DMS 273 (cell line): ENCODE data around the gene ERC1.
A peak's percentile ranks its signal among the peaks of the same experiment; 100 is the strongest.

Experiments used
- DNase-seq: peaks from one replicate; lab custom pipeline; 2025; ENCODE audit not compliant: unreplicated experiment; lab: John Stamatoyannopoulos, UW

The ERC1 gene

DNA sequence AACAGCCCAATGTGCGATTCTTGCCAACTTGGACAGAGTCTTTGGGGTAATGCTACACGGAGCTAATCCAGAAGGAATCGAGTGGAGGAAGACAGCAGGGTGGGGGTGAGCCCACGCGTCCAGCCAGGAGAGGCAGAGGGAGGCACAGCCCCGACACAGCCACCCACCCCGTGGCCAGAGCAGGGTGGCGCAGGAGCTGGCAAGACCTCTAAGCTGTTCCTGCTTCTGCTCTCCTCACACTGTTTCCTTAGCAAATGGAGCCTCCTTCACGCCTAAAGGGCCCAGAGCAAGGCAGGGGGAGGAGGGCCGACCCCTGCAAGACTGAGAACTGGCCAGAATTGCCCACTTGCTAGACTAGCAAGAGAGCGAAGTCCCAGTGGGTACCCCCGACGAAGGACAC lies 511.8 kb downstream of the ERC1 start:
- DNase-seq, result peak; percentile 20

DNA sequence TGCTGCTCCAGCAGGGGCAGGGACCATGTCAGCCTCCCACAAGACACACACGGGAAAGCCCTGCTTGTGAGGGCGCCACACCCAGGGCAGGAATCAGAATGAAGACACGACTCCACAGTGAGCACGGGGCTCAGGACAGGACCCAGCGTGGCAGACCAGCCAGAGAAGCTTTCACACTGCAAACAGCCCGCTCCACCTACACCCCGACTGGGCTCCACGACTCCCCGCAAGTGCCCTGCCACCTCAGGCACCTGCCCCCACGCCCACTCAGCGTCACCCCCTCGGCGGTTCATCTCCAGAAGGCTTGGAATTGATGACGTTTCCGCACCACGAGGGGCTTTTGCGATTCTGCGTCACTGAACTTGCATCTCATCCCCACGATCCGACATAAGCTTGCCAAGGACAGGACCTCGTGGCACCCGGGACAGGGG lies 512.3 kb downstream of the ERC1 start:
- DNase-seq, result no peak

DNA sequence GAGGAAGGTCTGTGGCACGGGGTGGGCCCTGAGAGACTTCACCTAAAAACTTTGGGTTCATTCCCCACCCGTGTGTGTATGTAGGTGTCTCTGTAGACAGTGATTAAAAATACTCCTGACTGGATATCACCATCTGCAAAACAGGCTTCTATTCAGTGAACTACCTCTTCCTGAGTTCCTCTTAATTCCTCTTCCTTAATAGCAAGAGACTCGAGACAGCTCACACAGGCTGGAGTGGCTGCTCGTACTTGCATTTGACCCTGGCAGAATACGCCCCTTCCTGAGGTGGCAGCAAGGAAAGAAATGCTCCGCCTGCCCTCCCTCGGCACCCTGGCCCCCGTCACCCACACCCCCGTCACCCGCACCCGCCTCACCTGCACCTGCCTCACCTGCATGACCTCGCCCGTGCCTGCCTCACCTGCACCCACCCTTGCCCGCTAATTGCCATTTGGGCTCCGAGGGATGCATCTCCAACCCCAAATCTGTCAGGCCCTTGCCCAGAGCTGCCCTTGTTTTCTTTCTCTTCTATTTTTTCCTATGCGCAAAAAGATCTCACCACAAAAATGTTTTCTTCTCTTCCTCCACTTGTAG lies 513.4 kb downstream of the ERC1 start:
- DNase-seq, result no peak

DNA sequence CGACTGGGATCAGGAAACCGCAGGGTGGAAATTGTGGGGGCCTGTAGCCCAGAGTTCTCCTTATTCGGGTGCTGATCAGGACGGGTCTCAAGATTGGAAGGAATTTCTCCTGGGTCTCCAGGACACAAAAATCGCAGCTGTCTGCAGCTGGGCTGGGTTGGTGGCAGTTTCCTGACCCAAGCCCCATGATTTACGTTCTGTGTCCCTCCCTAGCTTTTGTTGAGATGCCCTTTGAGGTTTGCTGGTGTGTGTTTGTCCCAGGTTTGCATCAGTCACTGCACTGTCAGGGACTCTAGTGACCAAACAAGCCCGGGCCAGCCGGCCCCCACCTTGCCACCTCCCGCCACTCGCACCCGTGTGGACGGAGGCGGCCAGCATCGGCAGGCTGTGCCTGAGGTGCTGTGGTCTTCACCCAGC lies 513.9 kb downstream of the ERC1 start:
- no peak for DNase-seq

DNA sequence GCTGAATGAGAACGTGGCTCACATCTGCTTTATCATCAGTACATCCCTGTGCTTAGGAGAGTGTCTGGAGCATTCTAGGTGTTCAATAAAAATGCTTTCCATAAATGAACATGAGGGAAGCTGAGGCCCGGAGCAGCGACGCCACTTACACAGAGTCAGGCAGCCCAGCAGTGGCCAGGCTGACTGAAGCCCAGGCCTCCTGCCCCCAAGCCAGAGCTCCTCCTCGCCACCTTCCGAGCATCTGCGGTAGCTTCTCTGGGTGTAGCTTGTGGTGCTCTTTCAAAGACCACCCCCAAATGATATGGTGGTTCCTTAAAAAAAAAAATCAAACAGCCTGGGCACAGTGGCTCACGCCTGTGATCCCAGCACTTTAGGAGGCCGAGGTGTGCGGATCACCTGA lies 514.6 kb downstream of the ERC1 start:
- DNase-seq, result no peak

DNA sequence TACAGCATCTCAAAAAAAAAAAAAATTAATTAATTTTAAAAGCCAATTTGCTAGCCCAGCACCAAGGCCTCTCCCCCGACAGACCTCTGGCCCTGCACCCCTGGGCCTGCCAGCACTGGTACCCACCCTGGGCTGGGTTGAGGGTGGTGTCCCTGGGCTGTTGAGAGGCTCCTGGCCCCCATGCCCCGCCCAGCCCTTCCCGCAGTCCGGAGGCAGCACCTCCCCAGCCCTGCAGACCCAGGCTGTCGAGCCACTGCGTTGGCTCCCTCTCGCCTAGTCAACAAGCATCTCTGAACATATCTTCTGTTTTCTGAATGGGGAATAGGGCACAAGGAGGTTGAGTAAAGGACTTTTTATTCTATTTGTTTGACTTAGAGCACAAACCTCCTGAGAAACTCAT lies 516.3 kb downstream of the ERC1 start:
- DNase-seq, result no peak

DNA sequence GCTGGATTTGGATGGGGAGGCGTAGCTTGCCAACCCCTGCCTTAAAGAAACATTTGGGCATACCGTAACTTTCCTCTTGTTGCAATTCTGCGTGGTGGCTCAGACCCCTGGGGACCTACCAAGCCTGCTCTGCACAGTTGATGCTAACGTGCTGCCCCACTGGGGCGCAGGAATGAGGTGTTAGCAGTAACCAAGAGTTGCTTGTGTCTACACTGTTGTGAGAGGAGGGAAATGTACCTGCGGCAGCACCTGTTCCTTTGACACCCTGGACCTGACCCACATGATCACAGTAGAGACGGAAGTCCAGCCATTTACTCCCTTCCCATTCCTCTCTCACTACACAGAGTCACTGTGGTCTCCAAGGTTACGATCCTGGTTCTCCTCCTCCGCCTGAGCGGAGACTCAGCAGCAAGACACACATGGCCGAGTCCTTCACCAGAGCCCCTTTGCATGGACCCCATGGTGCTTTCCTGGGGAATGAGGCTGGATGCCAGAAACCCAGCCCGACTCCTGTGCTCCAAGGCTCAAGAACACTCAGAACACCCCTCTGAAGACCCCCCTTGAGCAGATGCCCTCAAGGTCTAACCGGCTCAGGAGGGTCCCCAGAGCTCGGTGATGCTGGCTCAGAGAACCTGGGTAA lies 518.5 kb downstream of the ERC1 start:
- DNase-seq, result no peak

DNA sequence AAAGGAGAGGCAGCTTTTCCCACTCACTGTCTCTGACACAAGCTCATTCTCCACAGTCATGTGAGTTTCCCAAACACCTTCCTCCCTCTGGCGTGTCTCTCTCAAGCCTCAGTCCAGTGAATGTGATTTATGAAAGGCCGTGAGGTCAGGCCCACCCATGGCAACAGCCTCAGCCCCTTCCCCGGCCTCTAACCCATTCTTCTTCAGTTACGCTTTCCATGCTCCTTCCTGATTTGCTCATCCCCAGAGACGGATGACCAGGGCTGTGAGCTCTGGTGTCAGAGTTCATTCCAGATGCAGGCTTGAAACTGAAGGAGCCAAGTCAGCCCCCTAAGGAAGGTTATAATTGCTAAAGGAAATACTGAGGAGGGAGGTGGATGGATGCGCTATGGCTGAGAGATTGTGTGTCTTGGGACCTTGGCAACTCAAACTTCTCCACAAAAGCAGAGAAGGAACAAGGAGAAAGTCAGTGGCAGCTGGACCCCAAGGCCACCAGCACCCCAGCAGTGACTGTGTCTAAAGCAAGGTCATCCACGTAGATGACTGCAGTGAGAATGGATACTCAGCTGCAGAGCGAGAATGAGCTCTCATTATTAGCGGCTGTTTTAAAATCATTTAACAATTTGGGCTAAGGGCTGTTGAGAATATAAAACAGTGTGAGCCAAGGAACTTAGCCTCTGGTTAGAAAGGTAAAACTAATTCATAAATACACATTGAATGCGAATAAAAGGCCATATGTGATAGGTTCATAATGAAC lies 519.2 kb downstream of the ERC1 start:
- no peak for DNase-seq

DNA sequence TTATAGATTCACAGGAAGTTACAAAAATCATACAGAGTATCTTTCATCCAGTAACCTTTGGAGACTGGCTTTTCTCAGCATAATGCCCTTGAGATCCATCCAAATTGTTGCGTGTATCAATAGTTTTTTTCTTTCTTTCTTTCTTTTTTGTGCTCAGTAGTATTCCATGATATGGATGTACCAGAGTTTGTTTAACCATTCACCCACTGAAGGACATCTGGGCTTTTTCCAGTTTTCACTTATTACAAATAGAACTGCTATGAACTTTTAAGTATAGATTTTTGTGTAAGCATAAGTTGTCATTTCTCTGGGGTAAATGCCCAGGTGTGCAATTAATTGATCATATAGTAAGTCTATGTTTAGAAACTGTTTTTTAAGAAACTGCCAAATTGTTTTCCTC lies 524.0 kb downstream of the ERC1 start:
- DNase-seq, result no peak

DNA sequence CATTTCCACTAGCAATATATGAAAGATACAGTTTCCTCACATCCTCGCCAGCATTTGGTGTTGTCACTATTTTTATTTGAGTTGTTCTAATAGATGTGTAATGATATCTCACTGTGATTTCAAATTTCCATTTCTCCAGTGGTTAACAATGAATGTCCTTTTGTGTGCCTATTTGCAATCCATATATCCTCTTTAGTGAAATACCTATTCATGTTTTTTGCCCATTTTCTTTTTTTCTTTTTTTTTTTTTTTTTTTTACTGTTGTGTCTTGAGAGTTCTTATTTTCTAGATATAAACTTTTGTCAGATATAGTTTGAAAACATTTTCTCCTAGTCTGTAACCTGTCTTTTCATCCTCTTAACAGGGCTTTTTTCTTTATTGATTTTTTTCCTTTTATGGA lies 524.4 kb downstream of the ERC1 start:
- no peak for DNase-seq

DNA sequence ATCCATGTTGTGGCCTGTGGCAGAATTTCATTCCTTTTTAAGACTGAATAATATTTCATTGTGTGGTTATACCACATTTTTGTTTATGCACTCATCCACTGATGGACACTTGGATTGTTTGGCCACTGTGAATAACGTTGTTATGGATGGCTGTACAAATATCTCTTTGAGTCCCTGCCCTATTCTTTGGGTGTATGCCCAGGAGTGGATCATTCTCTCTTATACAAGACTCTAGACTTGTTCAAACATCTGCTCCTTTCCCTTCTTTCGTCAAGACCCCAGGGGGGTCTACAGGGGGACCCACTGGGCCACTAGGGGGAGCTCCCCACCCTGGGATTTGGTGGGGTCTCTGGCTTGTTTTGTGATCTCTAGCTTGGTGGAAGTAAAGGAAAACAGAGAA lies 526.0 kb downstream of the ERC1 start:
- DNase-seq, result peak; percentile 26

DNA sequence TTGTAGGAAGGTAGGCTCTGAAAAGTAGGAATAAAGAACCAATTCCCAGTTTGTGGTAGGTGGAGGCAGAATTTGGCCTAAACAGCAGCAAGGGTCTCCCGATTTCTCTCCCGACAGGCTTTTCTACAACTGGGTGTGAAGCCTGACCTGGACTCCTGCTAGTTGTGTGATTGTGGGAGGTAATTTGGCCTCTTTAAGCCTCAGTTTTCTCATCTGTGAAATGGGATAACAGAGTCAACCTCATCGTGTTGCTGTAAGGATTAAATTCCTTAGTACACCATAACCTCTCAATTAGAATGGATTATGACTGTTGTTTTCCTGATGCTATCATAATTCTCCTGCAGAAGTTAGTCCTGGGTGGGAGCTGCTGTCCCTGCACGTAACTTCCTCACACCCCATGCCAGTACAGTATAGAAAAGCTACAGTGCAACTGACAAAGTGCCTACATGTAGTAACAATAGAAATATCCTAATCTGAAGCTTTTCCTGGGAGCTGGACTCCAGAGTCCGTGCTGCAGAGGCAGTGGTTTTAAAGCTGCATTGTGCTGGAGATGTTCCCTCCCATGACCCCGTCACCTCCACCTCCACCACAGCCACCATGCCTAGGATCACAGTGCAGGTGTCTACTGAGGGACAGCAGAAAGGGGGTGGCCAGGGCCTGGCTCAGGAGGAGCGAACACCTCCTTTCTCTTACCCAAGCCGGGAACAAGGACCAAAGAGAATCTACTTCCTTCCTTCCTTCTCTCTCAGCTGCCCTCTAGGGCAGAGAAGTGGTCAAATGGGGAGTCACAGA lies 526.9 kb downstream of the ERC1 start:
- no peak for DNase-seq

DNA sequence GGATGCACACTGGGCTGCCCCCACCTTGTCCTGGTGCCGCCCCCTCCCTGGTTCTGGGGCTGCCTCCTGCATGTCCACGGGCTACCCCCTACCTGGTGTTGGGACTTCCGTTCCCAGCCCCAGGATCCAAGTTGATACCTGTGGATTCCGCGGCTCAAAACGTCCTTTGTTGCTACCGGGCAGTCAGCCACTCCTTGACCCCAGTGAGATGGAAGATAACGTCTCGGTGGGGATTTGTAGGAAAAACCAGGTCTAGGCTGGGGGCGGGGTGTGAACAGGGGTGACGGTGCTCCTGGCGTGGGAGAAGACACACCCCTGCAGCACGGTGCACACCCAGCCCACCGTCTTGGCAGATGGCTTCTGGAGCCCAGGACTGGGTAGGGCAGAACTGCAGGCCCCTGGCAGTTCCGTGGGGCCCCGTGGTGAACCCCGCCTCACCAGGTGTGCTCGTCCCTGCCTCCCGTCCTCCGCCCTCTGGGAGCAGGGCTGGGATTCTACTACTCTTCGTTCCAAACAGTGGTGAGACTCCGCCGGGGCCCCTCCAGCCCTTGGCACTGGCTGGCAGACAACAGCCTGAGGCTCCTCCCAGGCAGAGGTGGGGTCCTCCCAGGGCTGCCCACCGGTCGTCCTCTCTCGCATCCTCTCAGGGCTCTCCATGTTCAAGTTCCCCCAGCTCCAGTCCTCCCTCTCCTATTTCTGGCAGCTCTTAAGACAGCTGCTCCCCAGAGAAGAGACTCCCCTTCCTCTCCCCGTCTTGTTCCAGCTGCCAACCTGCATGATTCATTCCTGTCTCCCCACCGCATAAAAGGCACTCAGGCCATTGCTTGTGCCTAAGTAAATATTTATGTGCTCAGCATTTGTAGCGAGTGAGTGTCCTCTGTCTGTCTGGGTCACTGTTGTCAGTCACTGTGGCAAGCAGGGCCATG lies 527.8 kb downstream of the ERC1 start:
- DNase-seq, result peak; percentile 67

DNA sequence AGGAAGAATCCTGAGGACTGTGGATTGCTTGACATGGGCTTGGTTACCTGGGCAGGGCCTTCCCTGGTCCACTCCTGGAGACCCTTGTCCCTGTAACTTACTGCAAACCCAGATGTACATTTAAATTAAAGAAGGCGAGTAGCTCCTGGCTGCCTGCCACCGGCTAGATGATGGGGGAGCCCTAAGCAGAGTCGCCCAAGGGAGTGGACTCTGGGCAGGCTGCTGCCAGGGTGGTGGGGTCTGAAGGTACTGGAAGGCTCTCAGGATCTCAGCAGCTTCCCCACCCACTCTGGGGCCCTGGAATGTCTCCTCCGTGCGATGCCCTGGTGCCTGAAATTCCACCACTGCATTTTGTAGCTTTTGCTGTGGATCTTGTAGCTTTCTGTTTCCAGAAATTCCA lies 528.6 kb downstream of the ERC1 start:
- peak; percentile 37 for DNase-seq

DNA sequence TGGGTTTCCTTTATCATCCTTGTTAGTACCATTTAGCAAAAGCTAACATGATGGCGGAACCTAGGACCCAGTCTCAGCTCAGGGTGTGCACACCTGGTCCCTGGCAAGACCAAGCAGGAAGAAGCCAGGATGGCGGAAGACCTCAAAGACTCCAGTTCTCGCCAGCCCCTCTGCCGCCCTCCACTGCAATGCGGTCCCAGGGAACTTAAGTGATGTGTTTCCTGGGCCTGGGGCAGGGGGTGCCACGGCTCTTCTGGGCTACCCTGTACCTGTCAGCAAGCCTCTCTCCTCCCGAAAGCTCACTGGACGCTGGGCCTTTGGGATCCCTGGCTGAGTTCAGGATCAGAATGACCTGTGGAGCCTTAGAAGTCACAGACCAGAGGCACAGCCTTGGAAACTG lies 532.0 kb downstream of the ERC1 start:
- no peak for DNase-seq

DNA sequence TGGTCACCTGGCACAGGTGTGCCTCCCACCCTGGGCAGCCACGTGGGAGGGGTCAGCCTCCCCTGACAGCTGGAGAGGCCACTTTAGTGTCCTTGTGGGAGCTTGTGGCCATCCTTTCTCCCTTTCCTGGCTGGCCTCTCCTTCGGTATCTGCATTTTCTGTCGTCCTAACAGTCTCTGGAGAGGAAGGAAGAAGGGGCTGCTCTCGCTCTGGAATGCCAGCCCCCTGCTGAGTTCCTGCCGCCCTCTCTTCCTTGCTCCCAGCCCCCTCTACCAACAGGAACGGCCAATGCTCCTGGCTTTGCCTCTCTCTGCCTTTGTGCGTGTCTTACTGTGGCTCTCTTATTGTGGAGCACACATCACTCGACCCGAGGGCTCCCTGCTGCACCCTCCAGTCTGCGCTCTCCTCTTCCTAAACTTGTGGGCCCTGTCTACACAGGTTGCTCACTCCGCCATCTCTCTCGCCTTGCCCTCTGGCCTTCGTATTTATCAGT lies 532.6 kb downstream of the ERC1 start:
- no peak for DNase-seq

DNA sequence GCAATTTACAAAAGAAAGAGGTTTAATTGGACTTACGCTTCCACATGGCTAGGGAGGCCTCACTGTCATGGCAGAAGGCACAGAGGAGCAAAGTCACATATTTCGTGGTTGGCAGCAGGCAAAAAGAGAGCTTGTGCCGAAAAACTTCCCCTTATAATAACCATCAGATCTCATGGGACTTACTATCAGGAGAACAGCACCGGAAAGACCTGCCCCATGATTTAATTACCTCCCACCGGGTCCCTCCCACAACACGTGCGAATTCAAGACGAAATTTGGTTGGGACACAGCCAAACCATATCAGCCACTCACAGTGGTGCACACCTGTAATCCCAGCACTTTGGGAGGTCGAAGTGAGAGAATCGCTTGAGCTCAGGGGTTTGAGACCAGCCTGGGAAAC lies 534.8 kb downstream of the ERC1 start:
- DNase-seq, result no peak

DNA sequence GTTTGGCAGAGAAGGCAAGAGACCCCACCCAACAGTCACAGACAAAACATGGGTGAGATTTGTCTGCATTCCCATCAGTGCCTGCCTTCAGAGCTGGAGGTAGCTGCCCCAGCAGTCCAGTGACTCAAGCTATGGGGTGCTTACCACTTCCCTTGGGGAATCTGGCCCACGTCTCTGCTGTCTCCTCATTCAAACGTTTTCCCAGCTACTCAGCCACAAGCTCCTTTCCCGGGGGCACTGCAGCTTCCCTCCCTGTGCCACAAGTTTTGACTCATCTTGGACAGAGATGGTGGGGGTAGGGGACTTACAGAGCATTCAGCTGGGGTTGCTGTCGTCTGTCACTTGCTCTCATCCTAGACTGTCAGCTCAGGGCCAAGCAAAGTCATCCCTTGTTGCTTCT lies 536.8 kb downstream of the ERC1 start:
- no peak for DNase-seq

DNA sequence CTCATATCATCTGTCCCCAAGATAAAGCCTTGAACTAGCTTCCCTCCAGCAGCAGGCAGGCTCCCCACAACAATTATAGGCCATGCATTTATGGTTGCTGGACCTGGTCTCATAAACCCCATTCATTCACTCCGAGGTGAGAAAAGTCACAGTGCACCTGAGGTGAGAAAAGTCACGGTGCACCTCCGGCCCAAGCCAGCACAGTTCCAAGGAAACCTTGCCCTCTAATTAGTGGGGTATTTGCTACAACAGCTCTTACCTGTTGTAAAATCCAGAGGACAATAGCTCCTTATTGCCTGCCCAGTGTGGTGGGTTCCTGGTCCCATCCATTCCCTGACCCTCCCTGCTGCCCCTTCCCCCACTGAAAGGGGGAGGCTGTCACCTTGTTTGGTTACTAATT lies 537.8 kb downstream of the ERC1 start:
- DNase-seq, result peak; percentile 16

DNA sequence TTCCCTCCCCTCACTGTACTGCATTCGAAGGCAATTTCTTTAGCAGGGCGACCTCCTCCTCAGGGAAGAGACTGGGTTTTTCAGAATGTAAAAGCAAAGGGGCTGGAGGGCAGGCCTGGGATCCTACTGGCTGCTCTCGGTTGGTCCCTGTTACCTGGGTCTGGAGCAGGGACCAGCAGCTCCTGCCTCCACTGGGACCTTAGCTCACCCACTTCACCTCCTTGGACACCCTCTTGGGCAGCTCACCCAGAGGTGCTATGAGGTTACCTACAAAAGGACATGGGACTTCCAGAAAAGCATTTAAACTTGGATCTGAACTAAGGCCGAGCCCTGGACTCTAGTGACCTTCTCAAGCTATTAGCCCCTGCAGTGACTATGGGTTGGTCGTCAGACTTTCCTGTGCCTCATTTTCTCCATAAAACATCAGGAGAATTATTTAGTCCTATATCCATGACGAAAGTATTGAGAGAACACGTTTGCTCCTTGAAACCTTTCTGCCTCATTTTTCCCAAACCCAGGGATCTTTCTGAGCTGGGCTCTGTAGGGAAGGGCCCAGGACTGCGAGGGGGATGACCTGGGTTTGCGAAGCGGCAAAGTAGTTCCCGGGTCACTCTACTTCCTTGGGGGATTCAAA lies 538.3 kb downstream of the ERC1 start:
- DNase-seq, result no peak
